Mammary epithelial cell (primary cell): ENCODE measurements around the gene ST6GALNAC4.

Experiments
- EZH2 ChIP-seq: IDR thresholded peaks from 2 replicates; pipeline ENCODE4 v1.6.1; 2012; ENCODE audit warnings: low read length, inconsistent platforms, borderline replicate concordance
- TF ChIP-seq, protein P1 (sequence below), 2 donors: IDR thresholded peaks in 1 of 2; conservative IDR thresholded peaks in 1 of 2; 2 replicates each; pipeline ENCODE4 v1.5.1; 2011 to 2012; ENCODE audit warnings: inconsistent platforms in 2 of 2, low read length in 2 of 2, mild to moderate bottlenecking in 2 of 2, control low read depth in 1 of 2, low read depth in 1 of 2; ENCODE audit not compliant: insufficient read depth in 1 of 2; ENCODE audit errors: extremely low read depth in 1 of 2

DNA sequence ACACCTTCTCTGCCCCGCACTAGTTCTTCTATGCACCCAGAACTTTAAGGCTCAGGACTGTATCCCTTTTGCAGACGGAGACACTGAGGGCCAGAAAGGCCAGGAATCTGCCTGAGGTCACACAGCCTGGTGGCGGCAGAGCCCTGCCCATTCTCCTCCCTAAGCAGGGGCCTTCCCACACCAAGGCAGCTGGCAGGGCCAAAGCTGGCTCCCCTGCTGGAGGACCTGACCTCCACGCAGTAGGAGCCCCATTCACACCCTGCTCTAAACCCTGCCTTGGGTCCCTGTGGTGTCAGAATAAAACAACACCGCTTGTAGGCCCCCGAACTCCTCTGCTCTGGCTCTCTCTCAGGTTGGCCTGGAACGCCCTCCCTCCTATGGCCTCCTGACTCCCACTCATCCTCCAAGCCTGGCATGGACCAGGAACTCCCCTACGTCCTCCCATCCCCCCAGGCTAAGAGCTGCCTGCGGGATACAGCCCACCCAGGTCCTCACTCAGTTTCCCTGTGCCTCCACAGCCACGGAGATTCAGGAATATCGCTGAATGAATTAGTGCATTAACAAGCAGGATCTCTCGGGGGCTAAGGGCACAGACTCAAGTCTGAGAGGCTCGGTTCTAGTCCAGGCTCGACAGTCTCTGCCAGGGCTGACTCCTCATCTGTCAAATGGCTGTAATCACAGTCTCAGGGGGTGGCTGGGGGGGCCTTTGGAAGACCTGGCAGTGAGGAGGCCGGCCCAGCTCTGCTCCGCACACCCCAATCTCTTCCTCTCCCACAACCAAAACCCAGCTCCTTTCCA lies 20.2 kb downstream of the ST6GALNAC4 start:
- TF ChIP-seq, protein P1, sequence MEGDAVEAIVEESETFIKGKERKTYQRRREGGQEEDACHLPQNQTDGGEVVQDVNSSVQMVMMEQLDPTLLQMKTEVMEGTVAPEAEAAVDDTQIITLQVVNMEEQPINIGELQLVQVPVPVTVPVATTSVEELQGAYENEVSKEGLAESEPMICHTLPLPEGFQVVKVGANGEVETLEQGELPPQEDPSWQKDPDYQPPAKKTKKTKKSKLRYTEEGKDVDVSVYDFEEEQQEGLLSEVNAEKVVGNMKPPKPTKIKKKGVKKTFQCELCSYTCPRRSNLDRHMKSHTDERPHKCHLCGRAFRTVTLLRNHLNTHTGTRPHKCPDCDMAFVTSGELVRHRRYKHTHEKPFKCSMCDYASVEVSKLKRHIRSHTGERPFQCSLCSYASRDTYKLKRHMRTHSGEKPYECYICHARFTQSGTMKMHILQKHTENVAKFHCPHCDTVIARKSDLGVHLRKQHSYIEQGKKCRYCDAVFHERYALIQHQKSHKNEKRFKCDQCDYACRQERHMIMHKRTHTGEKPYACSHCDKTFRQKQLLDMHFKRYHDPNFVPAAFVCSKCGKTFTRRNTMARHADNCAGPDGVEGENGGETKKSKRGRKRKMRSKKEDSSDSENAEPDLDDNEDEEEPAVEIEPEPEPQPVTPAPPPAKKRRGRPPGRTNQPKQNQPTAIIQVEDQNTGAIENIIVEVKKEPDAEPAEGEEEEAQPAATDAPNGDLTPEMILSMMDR (conservative IDR thresholded peaks at IDR 0.05 in 1 of 2, IDR thresholded peaks at IDR 0.05 in 1 of 2; ENCODE audit: extremely low read depth in 1 of 2, insufficient read depth in 1 of 2, low read depth in 1 of 2, low read length in 2 of 2) = no peak
- TF ChIP-seq EZH2 = no peak
